Mesothelial cell of epicardium (in vitro differentiated cells): ENCODE data around the gene SOD1. TPM values are rescaled to one million over a fixed set of nuclear protein-coding genes. Genes with fewer than 3 reads are reported as not detected.

Experiments used
- DNase-seq, 2 experiments: peaks; one replicate each; pipeline ENCODE4 v3.0.0; 2021; ENCODE audit warnings: low spot score in 2 of 2; ENCODE audit not compliant: unreplicated experiment in 2 of 2
- H3K27ac Mint-ChIP-seq: 2 replicates; pipeline ENCODE4 v1.8.0; 2021; ENCODE audit warnings: mixed read lengths
- H3K27me3 Mint-ChIP-seq: 2 replicates; pipeline ENCODE4 v1.8.0; 2021; ENCODE audit warnings: low read depth, mixed read lengths
- H3K36me3 Mint-ChIP-seq: 2 replicates; pipeline ENCODE4 v1.8.0; 2021; ENCODE audit warnings: mixed read lengths
- H3K4me1 Mint-ChIP-seq: 2 replicates; pipeline ENCODE4 v1.8.0; 2021; ENCODE audit warnings: mixed read lengths
- H3K4me3 Mint-ChIP-seq: 2 replicates; pipeline ENCODE4 v1.8.0; 2021; ENCODE audit warnings: mild to moderate bottlenecking, moderate library complexity, mixed read lengths
- H3K9me3 Mint-ChIP-seq: 2 replicates; pipeline ENCODE4 v1.8.0; 2021; ENCODE audit warnings: mixed read lengths
- CTCF ChIP-seq: fragments of 200-600 bp; sonication (generic); IDR thresholded peaks from one replicate; pipeline ENCODE4 v1.5.0; 2021; ENCODE audit warnings: antibody characterized with exemption; ENCODE audit not compliant: unreplicated experiment
- total RNA-seq: library from RNA; stranded (reverse); gene quantifications from 3 replicates; pipeline ENCODE4 v1.2.1, GENCODE V29; 2021

The SOD1 gene
- total RNA-seq, 1 donor from 2014 or later = 154 TPM

DNA sequence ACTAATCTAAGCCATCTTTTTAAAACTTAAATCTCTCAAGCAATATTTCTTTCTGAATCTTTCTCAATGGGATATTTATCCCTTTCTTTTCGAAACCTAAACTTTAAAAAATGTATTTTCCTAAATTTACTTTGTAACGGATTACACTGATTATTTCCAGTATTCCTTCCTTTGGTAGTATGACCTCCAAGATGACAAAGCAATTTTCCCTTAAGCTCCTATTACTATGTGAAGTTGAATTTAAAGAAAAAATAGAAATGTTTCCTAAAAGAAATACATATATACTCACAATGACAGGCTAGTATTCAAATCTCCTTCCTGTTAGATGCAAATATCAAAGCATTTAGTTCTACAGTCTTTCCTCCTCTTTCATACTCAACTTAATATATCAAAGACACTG is 56.6 kb downstream of the SOD1 start:
- H3K27me3 Mint-ChIP-seq = no peaks in the 10 kb centered on the region
- no peak for TF ChIP-seq CTCF
- H3K4me3 Mint-ChIP-seq = no peak overlapping the region
- peaks cover 4% of the 10 kb centered on the region for H3K36me3 Mint-ChIP-seq
- H3K9me3 Mint-ChIP-seq = peaks cover 3% of the 10 kb centered on the region
- no peak overlapping the region for H3K27ac Mint-ChIP-seq
- H3K4me1 Mint-ChIP-seq = peaks cover 30% of the 10 kb centered on the region
- no peak for DNase-seq

Other genes with a start within 250 kb of the SOD1 start
- gene SCAF4, start 72.4 kb downstream of the SOD1 start, total RNA-seq = 55.6 to 58.9 TPM (median 57.4 TPM) in 3 replicates
- gene HUNK, start 213.3 kb downstream of the SOD1 start, total RNA-seq = 58.8 to 61.4 TPM (median 60.6 TPM) in 3 replicates